K562 (cell line): Measurements from ENCODE around the gene DSC1. TPM values are rescaled to one million over a fixed set of nuclear protein-coding genes. Genes with fewer than 3 reads are reported as not detected.
A peak's percentile ranks its signal among the peaks of the same experiment; 100 is the strongest.

Experiments
- ARID1B ChIP-seq: fragments of 450-650 bp; IDR thresholded peaks from 2 replicates; pipeline ENCODE4 v1.6.1; 2016; ENCODE audit warnings: antibody characterized with exemption, mild to moderate bottlenecking, inconsistent platforms
- ARID2 ChIP-seq: fragments of 450-650 bp; IDR thresholded peaks from 2 replicates; pipeline ENCODE4 v1.6.1; 2017; ENCODE audit warnings: antibody characterized with exemption, mild to moderate bottlenecking
- BDP1 ChIP-seq: IDR thresholded peaks from 3 replicates; pipeline ENCODE4 v1.6.1; 2011; ENCODE audit not compliant: insufficient read length, insufficient read depth
- CBFA2T2 ChIP-seq: fragments of 450-650 bp; conservative IDR thresholded peaks from 2 replicates; pipeline ENCODE4 v1.6.1; 2017; ENCODE audit warnings: mild to moderate bottlenecking
- DDX20 ChIP-seq: fragments of 450-650 bp; IDR thresholded peaks from 2 replicates; pipeline ENCODE4 v1.6.1; 2016; ENCODE audit warnings: missing genetic modification characterization, low read depth, mild to moderate bottlenecking, missing compliant biosample characterization, moderate library complexity
- HOXB6 ChIP-seq: fragments of 250-450 bp; sonication (Bioruptor Pico); IDR thresholded peaks from 2 replicates; pipeline ENCODE4 v1.5.1; 2022; ENCODE audit warnings: mild to moderate bottlenecking, borderline replicate concordance
- ILK ChIP-seq: fragments of 450-650 bp; IDR thresholded peaks from 2 replicates; pipeline ENCODE4 v1.6.1; 2016; ENCODE audit warnings: missing genetic modification characterization, low read depth, mild to moderate bottlenecking, missing compliant biosample characterization, moderate library complexity, borderline replicate concordance
- KLF6 ChIP-seq: fragments of 250-450 bp; sonication (Bioruptor Pico); IDR thresholded peaks from 2 replicates; pipeline ENCODE4 v1.4.0; 2020; ENCODE audit warnings: mild to moderate bottlenecking, moderate library complexity, borderline replicate concordance
- MED1 ChIP-seq: sonication (generic); formaldehyde crosslinking; IDR thresholded peaks from 2 replicates; pipeline ENCODE4 v1.8.1; 2023; ENCODE audit warnings: missing genetic modification reagents, borderline replicate concordance
- RBM39 ChIP-seq: fragments of 200-400 bp; formaldehyde crosslinking; optimal IDR thresholded peaks from 2 replicates; pipeline ENCODE3; 2018; ENCODE audit warnings: low read depth, low read length
- SMARCE1 ChIP-seq: fragments of 450-650 bp; IDR thresholded peaks from 2 replicates; pipeline ENCODE4 v1.7.1; 2016; ENCODE audit warnings: mild to moderate bottlenecking
- SRSF1 ChIP-seq: fragments of 200-400 bp; formaldehyde crosslinking; IDR thresholded peaks from 2 replicates; pipeline ENCODE4 v1.6.1; 2017; ENCODE audit warnings: mild to moderate bottlenecking, low read depth, low read length, moderate library complexity
- TAF15 ChIP-seq: fragments of 200-400 bp; formaldehyde crosslinking; IDR thresholded peaks from 2 replicates; pipeline ENCODE4 v1.6.1; 2017; ENCODE audit warnings: mild to moderate bottlenecking, low read depth, low read length, moderate library complexity
- TFAP4 ChIP-seq: sonication (generic); formaldehyde crosslinking; IDR thresholded peaks from 2 replicates; pipeline ENCODE4 v1.8.0; 2022; ENCODE audit warnings: missing genetic modification reagents, mild to moderate bottlenecking, moderate library complexity, borderline replicate concordance
- ZBTB7A ChIP-seq: IDR thresholded peaks from 2 replicates; pipeline ENCODE4 v1.6.1; 2011; ENCODE audit warnings: low read depth, mild to moderate bottlenecking, low read length, moderate library complexity, borderline replicate concordance; ENCODE audit not compliant: control insufficient read depth
- ZNF146 ChIP-seq: IDR thresholded peaks from one replicate; pipeline ENCODE4 v1.6.1; 2018; ENCODE audit warnings: missing compliant biosample characterization; ENCODE audit not compliant: unreplicated experiment
- ZNF175 ChIP-seq: fragments of 200-800 bp; sonication (Bioruptor generic); IDR thresholded peaks from 2 replicates; pipeline ENCODE4 v1.6.1; 2016; ENCODE audit warnings: low read depth, mild to moderate bottlenecking, missing genetic modification characterization, missing compliant biosample characterization
- ZNF224 ChIP-seq: sonication (generic); formaldehyde crosslinking; IDR thresholded peaks from 2 replicates; pipeline ENCODE4 v1.8.0; 2022; ENCODE audit warnings: mild to moderate bottlenecking, missing genetic modification reagents
- ZNF232 ChIP-seq: sonication (generic); formaldehyde crosslinking; IDR thresholded peaks from 2 replicates; pipeline ENCODE4 v1.8.0; 2022; ENCODE audit warnings: mild to moderate bottlenecking, missing genetic modification reagents
- ZNF384 ChIP-seq: IDR thresholded peaks from 2 replicates; pipeline ENCODE4 v1.6.1; 2012; ENCODE audit warnings: low read depth, low read length, improper control_type of control experiment
- ZNF512 ChIP-seq: IDR thresholded peaks from 2 replicates; pipeline ENCODE4 v1.6.1; 2016; ENCODE audit warnings: missing genetic modification characterization, missing compliant biosample characterization
- ZNF717 ChIP-seq: fragments of 250-450 bp; sonication (Bioruptor Pico); IDR thresholded peaks from 2 replicates; pipeline ENCODE4 v1.5.0; 2021
- polyA plus RNA-seq, 8 experiments: library from polyadenylated mRNA; depleted of rRNA in 4 of 8; stranded (reverse) in 5 of 8; unstranded in 3 of 8; fragments of >200 nt; fragmentation: Nextera tagmentation in 2 of 8; fragmentation: Illumina TruSeq in 1 of 8; extraction: Ambion mirVana in 2 of 8; extraction: Trizol in 1 of 8; gene quantifications; 2 replicates each; pipeline versions ENCODE4 v1.2.1 to v1.2.3, GENCODE V29; 2011 to 2014; ENCODE audit warnings: inconsistent platforms in 1 of 8, missing spikeins in 1 of 8
- total RNA-seq, 7 experiments: library from RNA; depleted of rRNA in 6 of 7; stranded (reverse); fragments of >200 nt in 6 of 7; fragmentation: Illumina TruSeq in 2 of 7; extraction: Trizol in 2 of 7; gene quantifications; 2 replicates each; pipeline versions ENCODE4 v1.2.1 to v1.2.3, GENCODE V29; 2011 to 2021; ENCODE audit warnings: low replicate concordance in 1 of 7
- TF ChIP-seq, protein P1 (sequence below): IDR thresholded peaks from 3 replicates; pipeline ENCODE4 v1.6.1; 2011; ENCODE audit warnings: borderline replicate concordance, mild to moderate bottlenecking, moderate library complexity; ENCODE audit not compliant: insufficient read length; ENCODE audit errors: extremely low read depth
- TF ChIP-seq, protein P2 (sequence below), 2 experiments: fragments of 450-650 bp in 1 of 2; sonication (generic) in 1 of 2; formaldehyde crosslinking; conservative IDR thresholded peaks; 2 replicates each; pipeline versions ENCODE4 v1.4.0 to v1.8.1; 2020 to 2022; ENCODE audit warnings: mild to moderate bottlenecking in 1 of 2, missing genetic modification reagents in 1 of 2

The DSC1 gene
- total and polyA plus RNA-seq, 9 of the 15 experiments (the other 6 are each of a cell fraction or from before 2014, with no cell fraction given), result 0.04 to 0.07 (median 0.05) TPM; not detected in 4

GRCh38 chr18:31102941-31103340, 59.7 kb downstream of the DSC1 start (continued):
- TF ChIP-seq ZNF224 (CRISPR knock-in tag) (no peak), TFAP4 (CRISPR knock-in tag) (no peak), DDX20 (tag) (no peak), RBM39 (no peak), ZNF146 (CRISPR knock-in tag) (no peak), ZNF384 (no peak), ARID1B (peak; percentile 59; the same call in 1 of the 2 replicates), BDP1 (no peak), ZNF512 (no peak), SMARCE1 (0 out of 2 replicates have a peak, but pooled peaks have one; percentile 12), CBFA2T2 (0 out of 2 replicates have a peak, but pooled peaks have one; percentile 15), ZNF717 (no peak), ARID2 (no peak), SRSF1 (no peak), ILK (tag) (no peak), ZNF232 (CRISPR knock-in tag) (no peak), ZBTB7A (no peak), ZNF175 (CRISPR knock-in tag) (no peak), HOXB6 (no peak), TAF15 (no peak), MED1 (CRISPR knock-in tag) (no peak), KLF6 (CRISPR knock-in tag) (no peak)
- TF ChIP-seq, protein P1, sequence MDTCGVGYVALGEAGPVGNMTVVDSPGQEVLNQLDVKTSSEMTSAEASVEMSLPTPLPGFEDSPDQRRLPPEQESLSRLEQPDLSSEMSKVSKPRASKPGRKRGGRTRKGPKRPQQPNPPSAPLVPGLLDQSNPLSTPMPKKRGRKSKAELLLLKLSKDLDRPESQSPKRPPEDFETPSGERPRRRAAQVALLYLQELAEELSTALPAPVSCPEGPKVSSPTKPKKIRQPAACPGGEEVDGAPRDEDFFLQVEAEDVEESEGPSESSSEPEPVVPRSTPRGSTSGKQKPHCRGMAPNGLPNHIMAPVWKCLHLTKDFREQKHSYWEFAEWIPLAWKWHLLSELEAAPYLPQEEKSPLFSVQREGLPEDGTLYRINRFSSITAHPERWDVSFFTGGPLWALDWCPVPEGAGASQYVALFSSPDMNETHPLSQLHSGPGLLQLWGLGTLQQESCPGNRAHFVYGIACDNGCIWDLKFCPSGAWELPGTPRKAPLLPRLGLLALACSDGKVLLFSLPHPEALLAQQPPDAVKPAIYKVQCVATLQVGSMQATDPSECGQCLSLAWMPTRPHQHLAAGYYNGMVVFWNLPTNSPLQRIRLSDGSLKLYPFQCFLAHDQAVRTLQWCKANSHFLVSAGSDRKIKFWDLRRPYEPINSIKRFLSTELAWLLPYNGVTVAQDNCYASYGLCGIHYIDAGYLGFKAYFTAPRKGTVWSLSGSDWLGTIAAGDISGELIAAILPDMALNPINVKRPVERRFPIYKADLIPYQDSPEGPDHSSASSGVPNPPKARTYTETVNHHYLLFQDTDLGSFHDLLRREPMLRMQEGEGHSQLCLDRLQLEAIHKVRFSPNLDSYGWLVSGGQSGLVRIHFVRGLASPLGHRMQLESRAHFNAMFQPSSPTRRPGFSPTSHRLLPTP, result no peak
- TF ChIP-seq, protein P2, sequence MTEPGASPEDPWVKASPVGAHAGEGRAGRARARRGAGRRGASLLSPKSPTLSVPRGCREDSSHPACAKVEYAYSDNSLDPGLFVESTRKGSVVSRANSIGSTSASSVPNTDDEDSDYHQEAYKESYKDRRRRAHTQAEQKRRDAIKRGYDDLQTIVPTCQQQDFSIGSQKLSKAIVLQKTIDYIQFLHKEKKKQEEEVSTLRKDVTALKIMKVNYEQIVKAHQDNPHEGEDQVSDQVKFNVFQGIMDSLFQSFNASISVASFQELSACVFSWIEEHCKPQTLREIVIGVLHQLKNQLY (CRISPR knock-in tag; conservative IDR thresholded peaks at IDR 0.05), result no peak
